Testis (tissue), 2 donors: ENCODE data around the gene ZNF106.

ENCODE experiments used
- POLR2A ChIP-seq: fragments of 450-650 bp; IDR thresholded peaks from one replicate; pipeline ENCODE4 v1.6.1; 2017; ENCODE audit warnings: antibody characterized with exemption, mild to moderate bottlenecking, moderate library complexity
- TF ChIP-seq, protein P1 (sequence below), 3 experiments: fragments of 450-650 bp in 2 of 3; fragments of 200-600 bp in 1 of 3; sonication (generic) in 1 of 3; IDR thresholded peaks; one replicate each; pipeline ENCODE4 v1.5.1; 2016 to 2019; ENCODE audit warnings: antibody characterized with exemption in 3 of 3, mild to moderate bottlenecking in 2 of 3, moderate library complexity in 1 of 3

DNA sequence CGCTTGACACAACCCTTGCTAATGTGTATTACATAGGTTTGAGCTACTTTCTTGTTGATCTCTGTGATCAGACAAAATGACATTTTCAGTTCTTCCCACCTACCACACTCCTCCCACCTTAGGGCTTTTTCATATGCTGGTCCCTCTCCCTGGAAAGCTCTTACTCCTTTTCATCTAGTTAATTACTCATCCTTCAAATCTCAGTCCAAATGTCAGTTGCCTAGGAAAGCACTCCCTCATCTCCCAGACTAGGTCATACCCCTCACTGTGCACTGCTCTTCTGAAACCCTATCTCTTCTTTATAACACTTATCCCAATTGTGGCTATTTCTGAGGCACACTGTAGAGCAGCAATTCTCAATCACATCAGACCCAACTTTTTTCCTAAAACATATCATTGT, 7.3 kb downstream of the ZNF106 start:
- TF ChIP-seq, protein P1, sequence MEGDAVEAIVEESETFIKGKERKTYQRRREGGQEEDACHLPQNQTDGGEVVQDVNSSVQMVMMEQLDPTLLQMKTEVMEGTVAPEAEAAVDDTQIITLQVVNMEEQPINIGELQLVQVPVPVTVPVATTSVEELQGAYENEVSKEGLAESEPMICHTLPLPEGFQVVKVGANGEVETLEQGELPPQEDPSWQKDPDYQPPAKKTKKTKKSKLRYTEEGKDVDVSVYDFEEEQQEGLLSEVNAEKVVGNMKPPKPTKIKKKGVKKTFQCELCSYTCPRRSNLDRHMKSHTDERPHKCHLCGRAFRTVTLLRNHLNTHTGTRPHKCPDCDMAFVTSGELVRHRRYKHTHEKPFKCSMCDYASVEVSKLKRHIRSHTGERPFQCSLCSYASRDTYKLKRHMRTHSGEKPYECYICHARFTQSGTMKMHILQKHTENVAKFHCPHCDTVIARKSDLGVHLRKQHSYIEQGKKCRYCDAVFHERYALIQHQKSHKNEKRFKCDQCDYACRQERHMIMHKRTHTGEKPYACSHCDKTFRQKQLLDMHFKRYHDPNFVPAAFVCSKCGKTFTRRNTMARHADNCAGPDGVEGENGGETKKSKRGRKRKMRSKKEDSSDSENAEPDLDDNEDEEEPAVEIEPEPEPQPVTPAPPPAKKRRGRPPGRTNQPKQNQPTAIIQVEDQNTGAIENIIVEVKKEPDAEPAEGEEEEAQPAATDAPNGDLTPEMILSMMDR (IDR thresholded peaks at IDR 0.05), result no peak
- TF ChIP-seq POLR2A, result no peak
